Liver (tissue), 9 donors: ENCODE measurements around the gene TMEM119. TPM values are rescaled to one million over a fixed set of nuclear protein-coding genes. Genes with fewer than 3 reads are reported as not detected.

Experiments
- DNase-seq: peaks from one replicate; pipeline ENCODE4 v3.0.0-alpha.2; 2017; ENCODE audit warnings: low spot score
- H3K27ac ChIP-seq, 2 donors: one replicate each; pipeline ENCODE4 v1.7.0; 2013; ENCODE audit warnings: inconsistent platforms in 2 of 2, low read length in 2 of 2, control low read depth in 1 of 2, low read depth in 1 of 2, mild to moderate bottlenecking in 1 of 2
- H3K27me3 ChIP-seq, 4 donors: one replicate each; pipeline versions ENCODE4 v1.6.1 to v1.7.0; 2013; ENCODE audit warnings: low read length in 3 of 4, inconsistent platforms in 1 of 4, mild to moderate bottlenecking in 1 of 4, moderate library complexity in 1 of 4; ENCODE audit not compliant: control insufficient read depth in 4 of 4, insufficient read depth in 4 of 4
- H3K36me3 ChIP-seq, 4 donors: one replicate each; pipeline versions ENCODE4 v1.6.1 to v1.7.0; 2013; ENCODE audit warnings: low read length in 3 of 4, mild to moderate bottlenecking in 3 of 4, low read depth in 1 of 4, moderate library complexity in 1 of 4; ENCODE audit not compliant: control insufficient read depth in 4 of 4, insufficient read depth in 3 of 4
- H3K4me1 ChIP-seq, 4 donors: one replicate each; pipeline versions ENCODE4 v1.6.1 to v1.7.0; 2013; ENCODE audit warnings: low read length in 3 of 4, mild to moderate bottlenecking in 3 of 4, moderate library complexity in 1 of 4; ENCODE audit not compliant: control insufficient read depth in 4 of 4, insufficient read depth in 4 of 4
- H3K4me3 ChIP-seq, 3 donors: one replicate each; pipeline versions ENCODE4 v1.6.1 to v1.7.0; 2013; ENCODE audit warnings: low read length in 3 of 3, control low read depth in 1 of 3, low read depth in 1 of 3, mild to moderate bottlenecking in 1 of 3
- H3K9ac ChIP-seq, 2 donors: one replicate each; pipeline ENCODE4 v1.7.0; 2013; ENCODE audit warnings: low read length in 2 of 2, mild to moderate bottlenecking in 2 of 2, moderate library complexity in 2 of 2, control low read depth in 1 of 2, low read depth in 1 of 2
- H3K9me3 ChIP-seq, 4 donors: one replicate each; pipeline versions ENCODE4 v1.6.1 to v1.7.0; 2013; ENCODE audit warnings: low read length in 3 of 4; ENCODE audit not compliant: control insufficient read depth in 4 of 4
- HNF4G ChIP-seq: IDR thresholded peaks from 2 replicates; pipeline ENCODE4 v1.6.1; 2016; ENCODE audit warnings: antibody characterized with exemption
- JUND ChIP-seq, 2 donors: IDR thresholded peaks; 2 replicates each; pipeline ENCODE4 v1.6.1; 2016; ENCODE audit warnings: antibody characterized with exemption in 2 of 2
- RAD21 ChIP-seq, 2 donors: IDR thresholded peaks; 2 replicates each; pipeline ENCODE4 v1.6.1; 2016; ENCODE audit warnings: antibody characterized with exemption in 2 of 2, mild to moderate bottlenecking in 2 of 2
- SP1 ChIP-seq: IDR thresholded peaks from 2 replicates; pipeline ENCODE4 v1.6.1; 2018; ENCODE audit warnings: antibody characterized with exemption, mild to moderate bottlenecking
- TAF1 ChIP-seq: conservative IDR thresholded peaks from 2 replicates; pipeline ENCODE4 v1.6.1; 2016; ENCODE audit warnings: antibody characterized with exemption, mild to moderate bottlenecking
- WGBS: extraction: QIAGEN DNeasy Blood & Tissue Kit; methylation state at CpG from one replicate; pipeline ENCODE4 v1.1.7; 2013; 5-methylcytosine and 5-hydroxymethylcytosine counted together
- polyA plus RNA-seq, 2 donors: library from polyadenylated mRNA; stranded (reverse) in 1 of 2; unstranded in 1 of 2; fragments of 200-250 nt in 1 of 2; fragments of >200 nt in 1 of 2; fragmentation: Nextera tagmentation in 1 of 2; extraction: Ambion mirVana in 1 of 2; gene quantifications; one replicate each; pipeline versions ENCODE4 v1.2.1 to v1.2.3, GENCODE V29; 2013 to 2015
- total RNA-seq, 2 donors: library from RNA; depleted of rRNA; stranded (reverse); fragments of >200 nt; gene quantifications; one replicate each; pipeline ENCODE4 v1.2.3, GENCODE V29; 2014
- TF ChIP-seq, protein P1 (sequence below): fragments of 150-350 bp; IDR thresholded peaks from 2 replicates; pipeline ENCODE4 v1.5.1; 2017; ENCODE audit warnings: improper control_type of control experiment, low read depth, low read length; ENCODE audit not compliant: missing input control
- TF ChIP-seq, protein P2 (sequence below): IDR thresholded peaks from 2 replicates; pipeline ENCODE4 v1.6.1; 2016; ENCODE audit warnings: antibody characterized with exemption, mild to moderate bottlenecking
- donor health status: healthy.
- donor health status: healthy.
- donor health status: healthy.
- donor health status: healthy.
- donor health status: healthy.

TMEM119 gene
- total and polyA plus RNA-seq, 4 donors = 0.14 to 2.6 (median 0.38) TPM

DNA sequence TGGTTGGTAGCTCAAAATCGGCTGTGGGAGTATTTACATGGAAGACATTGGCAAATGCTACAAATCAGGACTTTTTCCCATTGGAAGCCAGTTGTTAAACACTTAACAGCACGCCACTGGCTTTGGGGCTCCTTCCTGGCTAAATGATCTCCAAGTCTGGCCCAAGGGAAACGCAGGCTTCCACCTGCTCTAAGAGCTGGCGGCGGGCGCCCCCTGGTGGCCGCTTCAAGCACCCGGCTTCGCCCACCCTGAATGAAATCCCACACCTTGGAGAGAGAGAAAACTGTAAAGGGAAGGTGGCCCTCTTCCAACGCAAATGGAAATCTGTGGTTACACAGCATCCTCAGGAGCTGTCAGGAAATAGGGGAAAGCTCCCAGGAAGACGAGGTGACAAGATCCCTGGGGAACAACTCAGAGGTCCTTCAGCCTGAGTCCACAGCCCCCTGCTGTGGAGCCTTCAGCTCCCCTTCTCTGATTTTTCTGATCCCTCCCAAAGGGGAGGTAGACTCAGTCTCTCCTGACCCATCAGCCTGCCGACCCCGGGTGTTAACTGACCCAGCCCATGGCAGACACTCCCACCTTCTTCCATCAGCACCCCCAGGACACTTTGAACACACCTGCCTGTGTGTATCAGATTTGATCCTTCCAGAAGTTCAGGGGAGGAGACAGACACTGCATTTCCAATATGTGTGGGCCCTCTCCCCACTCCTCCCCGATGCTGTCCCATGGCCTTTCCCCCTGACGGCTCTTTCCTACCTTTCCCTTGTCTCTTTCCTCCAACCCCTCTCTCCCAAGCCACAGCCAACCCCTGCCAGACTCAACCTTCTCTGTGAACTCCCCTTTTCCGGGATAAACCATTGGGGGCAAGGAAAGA lies 20.4 kb upstream of the TMEM119 start:
- Histone ChIP-seq H3K9ac (no peak overlapping the region), H3K36me3 (no peaks in the 10 kb centered on the region), H3K4me1 (peaks cover 0 to 3% (median 0%) of the 10 kb centered on the region in 4 donors), H3K27me3 (no peaks in the 10 kb centered on the region), H3K27ac (no peak overlapping the region), H3K9me3 (no peaks in the 10 kb centered on the region), H3K4me3 (no peak overlapping the region)
- 12% methylated on average over 16 of the region's 16 CpGs for WGBS
- peak; percentile 95 to 96 for TF ChIP-seq RAD21 (IDR thresholded peaks at IDR 0.05)
- TF ChIP-seq, protein P1, sequence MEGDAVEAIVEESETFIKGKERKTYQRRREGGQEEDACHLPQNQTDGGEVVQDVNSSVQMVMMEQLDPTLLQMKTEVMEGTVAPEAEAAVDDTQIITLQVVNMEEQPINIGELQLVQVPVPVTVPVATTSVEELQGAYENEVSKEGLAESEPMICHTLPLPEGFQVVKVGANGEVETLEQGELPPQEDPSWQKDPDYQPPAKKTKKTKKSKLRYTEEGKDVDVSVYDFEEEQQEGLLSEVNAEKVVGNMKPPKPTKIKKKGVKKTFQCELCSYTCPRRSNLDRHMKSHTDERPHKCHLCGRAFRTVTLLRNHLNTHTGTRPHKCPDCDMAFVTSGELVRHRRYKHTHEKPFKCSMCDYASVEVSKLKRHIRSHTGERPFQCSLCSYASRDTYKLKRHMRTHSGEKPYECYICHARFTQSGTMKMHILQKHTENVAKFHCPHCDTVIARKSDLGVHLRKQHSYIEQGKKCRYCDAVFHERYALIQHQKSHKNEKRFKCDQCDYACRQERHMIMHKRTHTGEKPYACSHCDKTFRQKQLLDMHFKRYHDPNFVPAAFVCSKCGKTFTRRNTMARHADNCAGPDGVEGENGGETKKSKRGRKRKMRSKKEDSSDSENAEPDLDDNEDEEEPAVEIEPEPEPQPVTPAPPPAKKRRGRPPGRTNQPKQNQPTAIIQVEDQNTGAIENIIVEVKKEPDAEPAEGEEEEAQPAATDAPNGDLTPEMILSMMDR = peak; percentile 84
- no peak for TF ChIP-seq TAF1
- TF ChIP-seq JUND (IDR thresholded peaks at IDR 0.05) = no peak
- peak; percentile 85 for DNase-seq

DNA sequence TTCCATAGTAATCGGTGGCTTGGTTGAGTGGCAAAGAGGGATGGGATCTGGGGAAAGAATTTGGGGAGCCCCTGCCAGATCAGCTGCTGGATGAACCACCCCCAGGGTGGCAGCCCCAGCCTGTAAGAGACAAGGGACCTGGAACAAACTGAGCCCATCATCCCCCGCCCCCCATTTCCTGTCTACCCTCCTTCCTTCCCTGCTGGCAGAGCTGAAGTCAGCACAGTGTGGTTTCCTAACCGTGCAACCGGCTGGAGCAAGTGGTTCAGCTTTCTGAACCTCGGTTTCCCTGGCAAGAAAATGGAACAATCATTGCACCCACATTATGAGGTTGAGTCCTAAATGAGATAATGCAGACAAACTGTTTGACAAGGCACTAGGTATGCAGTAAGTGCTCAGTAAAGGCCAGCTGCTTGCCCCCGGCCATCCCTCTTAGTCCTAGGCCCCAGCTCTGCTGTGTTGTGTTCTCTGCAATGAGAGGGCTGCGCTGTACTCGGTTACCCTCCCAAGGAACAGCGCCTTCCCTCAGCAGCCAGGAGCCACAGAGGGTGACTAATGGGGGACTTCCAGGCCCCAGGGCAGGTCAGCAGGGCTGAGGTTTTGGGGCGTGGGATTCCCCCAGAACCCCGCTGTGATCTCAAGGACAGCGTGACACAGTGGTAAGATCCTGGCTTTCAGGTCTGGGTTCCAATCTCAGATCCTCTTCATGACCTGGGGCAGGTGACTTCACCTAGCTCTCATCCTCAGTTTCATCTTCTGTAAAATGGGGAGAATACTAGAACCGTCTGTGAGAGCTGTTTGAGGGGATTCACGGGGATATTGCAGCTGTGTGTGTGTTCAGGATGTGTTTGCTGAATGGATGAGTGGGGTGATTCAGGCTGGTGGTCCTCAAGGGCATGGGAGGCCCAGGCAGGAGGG lies 19.3 kb upstream of the TMEM119 start:
- WGBS = 77% methylated on average over 14 of the region's 14 CpGs
- TF ChIP-seq, protein P2, sequence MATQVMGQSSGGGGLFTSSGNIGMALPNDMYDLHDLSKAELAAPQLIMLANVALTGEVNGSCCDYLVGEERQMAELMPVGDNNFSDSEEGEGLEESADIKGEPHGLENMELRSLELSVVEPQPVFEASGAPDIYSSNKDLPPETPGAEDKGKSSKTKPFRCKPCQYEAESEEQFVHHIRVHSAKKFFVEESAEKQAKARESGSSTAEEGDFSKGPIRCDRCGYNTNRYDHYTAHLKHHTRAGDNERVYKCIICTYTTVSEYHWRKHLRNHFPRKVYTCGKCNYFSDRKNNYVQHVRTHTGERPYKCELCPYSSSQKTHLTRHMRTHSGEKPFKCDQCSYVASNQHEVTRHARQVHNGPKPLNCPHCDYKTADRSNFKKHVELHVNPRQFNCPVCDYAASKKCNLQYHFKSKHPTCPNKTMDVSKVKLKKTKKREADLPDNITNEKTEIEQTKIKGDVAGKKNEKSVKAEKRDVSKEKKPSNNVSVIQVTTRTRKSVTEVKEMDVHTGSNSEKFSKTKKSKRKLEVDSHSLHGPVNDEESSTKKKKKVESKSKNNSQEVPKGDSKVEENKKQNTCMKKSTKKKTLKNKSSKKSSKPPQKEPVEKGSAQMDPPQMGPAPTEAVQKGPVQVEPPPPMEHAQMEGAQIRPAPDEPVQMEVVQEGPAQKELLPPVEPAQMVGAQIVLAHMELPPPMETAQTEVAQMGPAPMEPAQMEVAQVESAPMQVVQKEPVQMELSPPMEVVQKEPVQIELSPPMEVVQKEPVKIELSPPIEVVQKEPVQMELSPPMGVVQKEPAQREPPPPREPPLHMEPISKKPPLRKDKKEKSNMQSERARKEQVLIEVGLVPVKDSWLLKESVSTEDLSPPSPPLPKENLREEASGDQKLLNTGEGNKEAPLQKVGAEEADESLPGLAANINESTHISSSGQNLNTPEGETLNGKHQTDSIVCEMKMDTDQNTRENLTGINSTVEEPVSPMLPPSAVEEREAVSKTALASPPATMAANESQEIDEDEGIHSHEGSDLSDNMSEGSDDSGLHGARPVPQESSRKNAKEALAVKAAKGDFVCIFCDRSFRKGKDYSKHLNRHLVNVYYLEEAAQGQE = no peak
- no peak for TF ChIP-seq SP1
- TF ChIP-seq RAD21 (IDR thresholded peaks at IDR 0.05) = no peak
- TF ChIP-seq HNF4G = no peak
- TF ChIP-seq TAF1 = no peak
- TF ChIP-seq, protein P1 = no peak
- H3K4me1 ChIP-seq = peaks cover 0 to 3% (median 0%) of the 10 kb centered on the region in 4 donors

More for the DNA sequence above, 19.3 kb upstream of the TMEM119 start:
- Histone ChIP-seq H3K27me3 (no peaks in the 10 kb centered on the region), H3K36me3 (no peaks in the 10 kb centered on the region), H3K9ac (no peak overlapping the region), H3K9me3 (no peaks in the 10 kb centered on the region), H3K27ac (no peak overlapping the region), H3K4me3 (no peak overlapping the region)
- no peak for DNase-seq
